GM18861 (cell line): ENCODE data around the gene SMAP2.
"Not testable (repeated sequence)": the region's sequence is repeated elsewhere in the genome, so short reads cannot be mapped to it uniquely, and the experiment has no call there.

ENCODE experiments used
- ATAC-seq: cut with Tn5 transposase; IDR thresholded peaks from one replicate; pipeline ENCODE4 v1.9.1; 2021; ENCODE audit not compliant: unreplicated experiment

The SMAP2 gene

GRCh38 chr1:40373323-40374283, at the start of gene SMAP2:
TSS of gene SMAP2 (plus strand) at chr1:40373727. CDS start at chr1:40374121, 394 bp downstream.
- peak; percentile 55 for ATAC-seq

GRCh38 chr1:40331403-40331802, 42.1 kb upstream of the SMAP2 start:
- not testable (repeated sequence) for ATAC-seq

- no peak for ATAC-seq
Observed at GRCh38 chr1:40332695-40333094, 40.8 kb upstream of the SMAP2 start.

- no peak for ATAC-seq
Observed at GRCh38 chr1:40337443-40337842, 36.1 kb upstream of the SMAP2 start.

- no peak for ATAC-seq
Observed at GRCh38 chr1:40338745-40339419, 34.6 kb upstream of the SMAP2 start.

- no peak for ATAC-seq
Observed at GRCh38 chr1:40339420-40340323, 33.9 kb upstream of the SMAP2 start.

GRCh38 chr1:40341491-40342380, 31.8 kb upstream of the SMAP2 start:
- ATAC-seq, result no peak

- ATAC-seq, result not testable (repeated sequence)
Observed at GRCh38 chr1:40342381-40342717, 31.2 kb upstream of the SMAP2 start.

- ATAC-seq, result no peak
Observed at GRCh38 chr1:40344597-40344996, 28.9 kb upstream of the SMAP2 start.

- no peak for ATAC-seq
Observed at GRCh38 chr1:40350391-40350790, 23.1 kb upstream of the SMAP2 start.

- no peak for ATAC-seq
Observed at GRCh38 chr1:40351124-40351523, 22.4 kb upstream of the SMAP2 start.

GRCh38 chr1:40352126-40352525, 21.4 kb upstream of the SMAP2 start:
- no peak for ATAC-seq

GRCh38 chr1:40353082-40353481, 20.4 kb upstream of the SMAP2 start:
- no peak for ATAC-seq

- no peak for ATAC-seq
Observed at GRCh38 chr1:40357625-40358024, 15.9 kb upstream of the SMAP2 start.

- no peak for ATAC-seq
Observed at GRCh38 chr1:40360631-40361030, 12.9 kb upstream of the SMAP2 start.

- no peak for ATAC-seq
Observed at GRCh38 chr1:40361201-40361600, 12.3 kb upstream of the SMAP2 start.

GRCh38 chr1:40361637-40362036, 11.9 kb upstream of the SMAP2 start:
- ATAC-seq, result no peak

GRCh38 chr1:40362199-40362598, 11.3 kb upstream of the SMAP2 start:
- no peak for ATAC-seq

GRCh38 chr1:40362699-40363098, 10.8 kb upstream of the SMAP2 start:
- no peak for ATAC-seq

- ATAC-seq, result peak; percentile 94
Observed at GRCh38 chr1:40363721-40364120, 9.8 kb upstream of the SMAP2 start.
